ENCODE results near the gene MAGI3.
"Not testable (repeated sequence)": the region's sequence is repeated elsewhere in the genome, so short reads cannot be mapped to it uniquely, and the experiment has no call there.

The MAGI3 gene

GRCh38 chr1:113444857-113445256, 54.5 kb downstream of the MAGI3 start:
- DNase-seq, result no peak

GRCh38 chr1:113451710-113452109, 61.4 kb downstream of the MAGI3 start:
- no peak for DNase-seq

- peak; percentile 45 to 57 for DNase-seq
These were observed 62.8 kb downstream of the MAGI3 start for GRCh38 chr1:113452921-113453770.

- no peak for DNase-seq
These were observed 63.4 kb downstream of the MAGI3 start for GRCh38 chr1:113453771-113454083.

GRCh38 chr1:113455374-113455773, 65.1 kb downstream of the MAGI3 start:
- no peak for DNase-seq

GRCh38 chr1:113456967-113457366, 66.7 kb downstream of the MAGI3 start:
- DNase-seq, result no peak

GRCh38 chr1:113459279-113459678, 69.0 kb downstream of the MAGI3 start:
- DNase-seq, result no peak

- DNase-seq, result no peak
These were observed 77.7 kb downstream of the MAGI3 start for GRCh38 chr1:113467991-113468390.

GRCh38 chr1:113478427-113479195, 88.3 kb downstream of the MAGI3 start:
- DNase-seq, result not testable (repeated sequence)

- no peak for DNase-seq
These were observed 89.7 kb downstream of the MAGI3 start for GRCh38 chr1:113479713-113480676.

- not testable (repeated sequence) for DNase-seq
These were observed 94.8 kb downstream of the MAGI3 start for GRCh38 chr1:113485131-113485530.

- DNase-seq, result no peak
These were observed 98.4 kb downstream of the MAGI3 start for GRCh38 chr1:113488576-113489177.

GRCh38 chr1:113490384-113490783, 100.1 kb downstream of the MAGI3 start:
- no peak for DNase-seq

GRCh38 chr1:113493533-113493932, 103.2 kb downstream of the MAGI3 start:
- DNase-seq, result no peak

GRCh38 chr1:113505357-113505756, 115.0 kb downstream of the MAGI3 start:
- DNase-seq, result no peak

- no peak for DNase-seq
These were observed 117.4 kb downstream of the MAGI3 start for GRCh38 chr1:113507552-113508214.

- DNase-seq, result no peak
These were observed 118.2 kb downstream of the MAGI3 start for GRCh38 chr1:113508364-113509164.

- not testable (repeated sequence) for DNase-seq
These were observed 119.5 kb downstream of the MAGI3 start for GRCh38 chr1:113509766-113510165.

GRCh38 chr1:113511269-113511668, 121.0 kb downstream of the MAGI3 start:
- DNase-seq, result no peak

- DNase-seq, result no peak
These were observed 125.2 kb downstream of the MAGI3 start for GRCh38 chr1:113515498-113515897.

- DNase-seq, result no peak
These were observed 127.0 kb downstream of the MAGI3 start for GRCh38 chr1:113517346-113517745.

All from NCI-H524 (cell line).